Measurements from ENCODE around the gene SKI. TPM values are rescaled to one million over a fixed set of nuclear protein-coding genes. Genes with fewer than 3 reads are reported as not detected.

SKI gene
- total RNA-seq, 2 donors from 2014 or later = 26.6 to 43.8 TPM

GRCh38 chr1:2190491-2190976 is 37.6 kb upstream of the SKI start:
- DNase-seq (ENCODE audit: low spot score in 2 of 2) (no peak), ATAC-seq (no peak)
- Mint-ChIP-seq H3K27ac (peak overlapping the region in 1 of 2 donors; percentile 77), H3K36me3 (no peaks in the 10 kb centered on the region), H3K9me3 (no peaks in the 10 kb centered on the region)

- Mint-ChIP-seq H3K9me3 (no peaks in the 10 kb centered on the region), H3K36me3 (no peaks in the 10 kb centered on the region), H3K27ac (peak overlapping the region; percentile 22 to 77)
- no peak for DNase-seq (ENCODE audit: low spot score in 2 of 2)
- no peak for ATAC-seq
Observed at GRCh38 chr1:2192031-2192995, 35.8 kb upstream of the SKI start.

GRCh38 chr1:2193514-2194281 is 34.4 kb upstream of the SKI start:
- DNase-seq (ENCODE audit: low spot score in 2 of 2) (no peak), ATAC-seq (no peak)
- Mint-ChIP-seq H3K9me3 (no peaks in the 10 kb centered on the region), H3K27ac (peak overlapping the region; percentile 44 to 70), H3K36me3 (no peaks in the 10 kb centered on the region)

- Mint-ChIP-seq H3K36me3 (no peaks in the 10 kb centered on the region), H3K9me3 (no peaks in the 10 kb centered on the region), H3K27ac (peak within 1 kb of the TSS; percentile 84 to 90)
- ATAC-seq = peak; percentile 55 to 63
- no peak for DNase-seq (ENCODE audit: low spot score in 2 of 2)
Observed at GRCh38 chr1:2194319-2194897, 33.7 kb upstream of the SKI start, which contains the start of gene FAAP20. Gene FAAP20 (minus strand): TSS chr1:2194772. CDS start chr1:2194749, 23 bp downstream.

DNA sequence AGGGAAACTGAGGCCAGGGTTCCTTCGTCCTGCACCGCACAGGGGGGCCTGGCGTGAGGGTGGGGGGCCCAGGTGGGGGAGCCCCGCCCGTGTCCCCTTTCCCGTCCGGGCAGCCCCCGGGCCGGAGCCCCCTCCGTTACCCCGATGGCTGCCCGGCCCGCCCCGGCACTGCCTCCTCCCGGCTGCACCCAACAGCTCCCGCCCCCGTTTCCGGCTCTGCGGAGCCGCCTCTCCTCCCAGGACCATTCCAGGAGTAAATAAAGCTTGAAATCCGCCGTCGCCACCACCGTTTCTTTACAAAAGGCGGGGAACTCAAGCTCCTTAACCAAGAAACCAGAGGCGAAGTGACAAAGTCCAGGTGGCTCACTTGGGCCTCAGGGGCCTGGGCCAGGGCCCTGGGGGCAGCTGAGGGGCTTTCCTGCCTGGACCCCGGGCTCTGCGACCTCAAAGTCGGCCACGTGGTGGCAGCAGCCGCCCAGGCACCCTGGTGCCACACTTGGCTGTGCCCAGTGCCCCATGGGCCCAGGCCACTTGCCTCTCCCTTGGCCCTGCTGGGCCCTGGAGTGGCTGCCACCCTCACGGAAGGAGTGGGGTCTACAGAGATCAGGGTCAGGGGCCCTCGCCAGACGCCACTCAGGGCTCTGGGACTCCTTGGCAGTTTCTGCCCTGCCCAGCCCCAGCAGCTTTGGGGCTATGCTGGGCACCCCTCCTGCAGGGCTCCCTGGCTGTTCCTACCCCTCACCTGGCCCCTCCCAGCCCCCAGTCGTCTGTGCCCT is 33.0 kb upstream of the SKI start:
- DNase-seq (ENCODE audit: low spot score in 2 of 2) = peak; percentile 89 to 92
- H3K27ac Mint-ChIP-seq = peak overlapping the region; percentile 84 to 90
- no peaks in the 10 kb centered on the region for H3K9me3 Mint-ChIP-seq
- ATAC-seq = peak; percentile 71 to 77
- H3K36me3 Mint-ChIP-seq = no peaks in the 10 kb centered on the region

DNA sequence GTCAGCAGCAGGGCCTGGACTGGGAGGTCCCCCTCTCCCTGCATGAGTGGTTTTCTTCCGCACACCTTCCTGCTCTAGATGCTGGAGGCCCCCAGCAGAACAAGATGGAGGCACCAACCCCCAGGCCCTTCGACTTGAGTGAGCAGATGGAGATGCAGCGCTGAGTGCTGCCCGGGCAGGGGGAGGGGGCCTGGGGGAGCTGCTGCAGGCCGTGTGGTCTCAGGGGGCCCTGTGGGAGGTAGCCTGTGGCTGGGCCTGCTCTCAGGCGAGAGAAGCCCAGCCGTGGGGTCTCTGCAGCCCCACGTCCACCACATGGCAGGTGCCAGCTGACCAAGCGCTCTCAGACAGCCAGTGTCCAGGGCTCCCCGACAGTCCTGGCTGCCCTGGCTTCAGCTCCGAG is 32.3 kb upstream of the SKI start:
- DNase-seq (ENCODE audit: low spot score in 2 of 2) (no peak), ATAC-seq (no peak)
- H3K9me3 Mint-ChIP-seq = no peaks in the 10 kb centered on the region
- no peaks in the 10 kb centered on the region for H3K36me3 Mint-ChIP-seq
- peak overlapping the region; percentile 36 to 90 for H3K27ac Mint-ChIP-seq

DNA sequence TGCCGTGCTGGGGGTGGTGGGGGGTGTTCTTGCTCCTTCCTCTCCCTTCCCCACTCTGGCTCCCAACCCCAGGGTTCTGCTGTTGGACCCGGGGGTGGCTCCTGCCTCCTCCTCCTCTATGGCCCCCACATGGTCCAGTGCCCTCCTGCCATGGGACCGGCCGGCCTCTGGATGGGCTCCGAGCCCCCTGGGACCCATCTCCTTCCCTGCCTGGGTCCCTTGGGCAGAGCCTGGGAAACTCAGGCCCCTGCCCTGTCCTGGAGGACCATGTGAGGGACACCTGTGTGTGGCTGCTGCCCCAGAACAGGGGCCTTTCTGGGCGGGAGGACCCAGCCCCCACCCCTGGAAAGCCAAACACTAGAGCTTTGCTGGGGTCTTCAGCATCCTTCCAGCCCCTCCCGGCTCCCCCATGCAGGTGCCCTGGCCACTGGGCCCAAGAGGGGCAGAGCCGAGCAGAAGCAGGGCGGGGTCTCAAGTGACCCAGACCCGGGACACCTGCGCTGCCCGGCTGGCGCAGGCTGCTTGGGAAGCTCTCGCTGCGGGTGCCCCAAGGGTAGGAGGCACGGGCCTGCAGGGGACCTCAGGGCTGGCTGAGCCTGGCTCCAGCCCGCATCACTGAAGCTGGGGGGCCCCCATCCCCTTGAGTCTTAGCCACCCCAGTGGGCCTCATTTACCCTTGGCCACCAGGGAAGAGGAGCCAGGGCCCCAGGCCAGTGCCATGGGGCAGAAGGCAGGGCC is 31.0 kb upstream of the SKI start:
- H3K9me3 Mint-ChIP-seq = no peaks in the 10 kb centered on the region
- ATAC-seq = no peak
- H3K27ac Mint-ChIP-seq = peak overlapping the region in 1 of 2 donors; percentile 91

DNA sequence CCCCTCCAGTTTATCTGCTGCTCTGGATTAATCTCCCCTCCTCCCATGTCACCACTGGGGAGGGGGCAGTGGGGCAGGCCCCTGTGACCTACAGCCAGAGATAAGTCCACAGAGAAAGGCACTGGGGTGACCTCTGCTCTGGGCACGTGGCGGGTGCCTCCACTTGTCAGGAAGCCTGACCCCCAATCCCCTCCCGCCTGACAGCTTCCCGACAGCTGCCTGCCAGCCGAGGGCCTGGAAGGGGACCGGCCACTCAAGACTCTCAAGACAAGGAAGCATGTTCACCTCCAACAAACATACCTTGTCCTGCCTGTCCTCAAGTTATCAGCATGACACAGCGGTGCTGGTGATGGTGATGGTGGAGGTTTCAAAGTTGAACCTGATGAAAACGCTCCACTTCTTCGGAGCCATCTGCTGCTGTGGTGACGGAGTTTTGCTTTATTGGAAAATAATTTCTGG is 30.4 kb upstream of the SKI start:
- Mint-ChIP-seq H3K36me3 (no peaks in the 10 kb centered on the region), H3K9me3 (no peaks in the 10 kb centered on the region), H3K27ac (peak overlapping the region in 1 of 2 donors; percentile 91)
- ATAC-seq (no peak), DNase-seq (ENCODE audit: low spot score in 2 of 2) (no peak)

More for the DNA sequence above, 31.0 kb upstream of the SKI start:
- DNase-seq (ENCODE audit: low spot score in 2 of 2) = no peak
- no peaks in the 10 kb centered on the region for H3K36me3 Mint-ChIP-seq

GRCh38 chr1:2198571-2198970 is 29.5 kb upstream of the SKI start:
- ATAC-seq (no peak), DNase-seq (ENCODE audit: low spot score in 2 of 2) (no peak)
- Mint-ChIP-seq H3K27ac (peak overlapping the region in 1 of 2 donors; percentile 91), H3K36me3 (no peaks in the 10 kb centered on the region), H3K9me3 (no peaks in the 10 kb centered on the region)

DNA sequence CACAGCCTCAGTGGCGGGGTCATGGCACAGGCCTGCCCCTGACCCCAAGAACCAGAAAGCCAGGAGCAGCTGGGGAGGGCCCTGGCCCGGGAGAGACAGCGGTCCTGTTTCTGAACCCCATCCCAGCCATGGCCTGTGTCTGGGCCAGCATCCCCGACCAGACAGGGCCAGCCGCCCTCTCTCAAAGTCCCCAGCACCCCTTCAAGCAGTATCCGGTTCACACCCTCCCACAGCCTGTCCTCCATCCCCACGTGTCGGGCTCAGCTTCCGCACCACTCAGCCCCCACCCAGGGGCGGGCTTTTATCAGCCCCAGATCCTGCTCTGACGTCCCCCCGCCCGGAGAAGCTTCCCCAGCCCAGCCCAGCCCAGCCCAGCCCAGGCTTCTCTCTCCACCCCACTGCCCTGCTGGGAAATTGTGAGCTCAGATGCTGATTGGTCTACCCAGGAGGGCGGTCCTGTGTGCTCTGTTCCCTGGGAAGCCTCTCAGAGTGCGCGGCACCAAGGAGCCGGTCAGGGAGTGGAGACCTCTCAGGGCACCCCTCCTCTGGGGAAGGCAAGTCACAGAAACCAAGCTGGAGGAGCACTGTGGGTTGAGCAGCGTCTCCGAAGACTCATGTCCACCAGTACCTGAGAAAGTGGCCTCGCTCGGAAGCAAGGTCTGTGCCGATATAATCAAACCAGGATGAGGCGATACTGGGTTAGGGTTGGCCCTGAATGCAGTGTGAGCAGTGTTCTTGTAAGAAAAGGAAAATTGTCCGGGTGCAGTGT is 28.9 kb upstream of the SKI start:
- H3K27ac Mint-ChIP-seq = peak overlapping the region; percentile 91 to 96

GRCh38 chr1:2200308-2200943 is 27.7 kb upstream of the SKI start:
- DNase-seq (ENCODE audit: low spot score in 2 of 2) (no peak), ATAC-seq (no peak)
- no peaks in the 10 kb centered on the region for H3K9me3 Mint-ChIP-seq
- H3K36me3 Mint-ChIP-seq = no peaks in the 10 kb centered on the region
- peak overlapping the region in 1 of 2 donors; percentile 91 for H3K27ac Mint-ChIP-seq

More for the DNA sequence above, 28.9 kb upstream of the SKI start:
- Mint-ChIP-seq H3K9me3 (no peaks in the 10 kb centered on the region), H3K36me3 (no peaks in the 10 kb centered on the region)
- DNase-seq (ENCODE audit: low spot score in 2 of 2) (peak; percentile 82 to 84), ATAC-seq (peak; percentile 81 to 82)

GRCh38 chr1:2201062-2201461 is 27.1 kb upstream of the SKI start:
- ATAC-seq (no peak), DNase-seq (ENCODE audit: low spot score in 2 of 2) (no peak)
- Mint-ChIP-seq H3K9me3 (no peaks in the 10 kb centered on the region), H3K27ac (no peak overlapping the region), H3K36me3 (no peaks in the 10 kb centered on the region)

- ATAC-seq (no peak), DNase-seq (ENCODE audit: low spot score in 2 of 2) (no peak)
- no peak overlapping the region for H3K27ac Mint-ChIP-seq
- no peaks in the 10 kb centered on the region for H3K9me3 Mint-ChIP-seq
- no peaks in the 10 kb centered on the region for H3K36me3 Mint-ChIP-seq
Observed at GRCh38 chr1:2202008-2202575, 26.0 kb upstream of the SKI start.
